ENCODE measurements around the gene MSH5.
A peak's percentile ranks its signal among the peaks of the same experiment; 100 is the strongest.

Gene MSH5

GRCh38 chr6:31730631-31731086 lies 9.1 kb upstream of the MSH5 start:
- no peak for DNase-seq

GRCh38 chr6:31732029-31732428 lies 7.8 kb upstream of the MSH5 start:
- no peak for DNase-seq

- no peak for DNase-seq
Observed at GRCh38 chr6:31733734-31734133, 6.1 kb upstream of the MSH5 start.

- no peak for DNase-seq
Observed at GRCh38 chr6:31734247-31734820, 5.5 kb upstream of the MSH5 start.

GRCh38 chr6:31734821-31735406 lies 4.9 kb upstream of the MSH5 start:
- peak; percentile 39 for DNase-seq

- peak; percentile 87 for DNase-seq
Observed at GRCh38 chr6:31736021-31736767, 3.6 kb upstream of the MSH5 start, which contains the start of gene CLIC1. Gene CLIC1, minus strand, starts transcription at chr6:31736530. Its CDS starts 230 bp downstream, at chr6:31736300.

GRCh38 chr6:31736768-31737314 lies 3.0 kb upstream of the MSH5 start:
- no peak for DNase-seq

- DNase-seq = peak; percentile 62
Observed at GRCh38 chr6:31737315-31737990, 2.4 kb upstream of the MSH5 start.

GRCh38 chr6:31737991-31738979 lies 1.5 kb upstream of the MSH5 start:
- peak; percentile 86 for DNase-seq

- no peak for DNase-seq
Observed at GRCh38 chr6:31740397-31741223, 805 bp downstream of the MSH5 start.

- no peak for DNase-seq
Observed at GRCh38 chr6:31741815-31742214, 2.0 kb downstream of the MSH5 start.

- no peak for DNase-seq
Observed at GRCh38 chr6:31742894-31743293, 3.1 kb downstream of the MSH5 start.

GRCh38 chr6:31744422-31744821 lies 4.6 kb downstream of the MSH5 start:
- no peak for DNase-seq

GRCh38 chr6:31749301-31750036 lies 9.7 kb downstream of the MSH5 start:
- DNase-seq = no peak

- no peak for DNase-seq
Observed at GRCh38 chr6:31750411-31751022, 10.7 kb downstream of the MSH5 start.

GRCh38 chr6:31752739-31753319 lies 13.0 kb downstream of the MSH5 start:
- DNase-seq = no peak

- DNase-seq = no peak
Observed at GRCh38 chr6:31758281-31758680, 18.5 kb downstream of the MSH5 start.

GRCh38 chr6:31760790-31761189 lies 21.0 kb downstream of the MSH5 start:
- DNase-seq = no peak

- DNase-seq = no peak
Observed at GRCh38 chr6:31761343-31761742, 21.5 kb downstream of the MSH5 start.
